HG02840 (cell line): ENCODE data around the gene PDLIM5.

Experiments
- ATAC-seq: cut with Tn5 transposase; IDR thresholded peaks from one replicate; pipeline ENCODE4 v1.9.1; 2021; ENCODE audit warnings: mild to moderate bottlenecking, moderate library complexity, moderate number of reproducible peaks; ENCODE audit not compliant: unreplicated experiment, low FRiP score

Gene PDLIM5

DNA sequence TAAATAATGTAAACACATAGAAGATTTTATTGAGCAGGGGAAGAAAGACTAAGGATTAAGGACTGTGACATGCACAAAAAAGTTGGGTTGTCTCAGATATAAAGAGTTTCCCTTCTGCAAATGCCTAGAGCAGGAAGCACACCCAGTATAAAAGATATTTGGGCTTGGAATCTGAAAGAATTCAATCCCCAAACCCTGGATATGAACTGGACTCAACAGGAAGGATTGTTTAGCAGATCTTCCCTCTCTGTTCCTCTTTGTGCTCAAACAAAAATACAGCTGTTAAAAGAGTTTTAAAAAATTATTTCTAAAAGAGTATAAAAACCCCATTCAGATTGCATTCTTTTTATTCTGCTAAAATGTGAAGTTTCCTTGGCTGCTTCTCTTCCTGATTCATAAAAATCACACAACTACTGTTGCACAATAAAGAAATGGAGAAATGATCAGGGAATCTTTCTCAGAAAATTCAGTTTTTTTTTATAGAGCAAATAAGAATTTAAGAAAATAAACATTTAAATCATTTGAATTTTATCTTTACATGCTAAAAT is 71.4 kb downstream of the PDLIM5 start:
- no peak for ATAC-seq

DNA sequence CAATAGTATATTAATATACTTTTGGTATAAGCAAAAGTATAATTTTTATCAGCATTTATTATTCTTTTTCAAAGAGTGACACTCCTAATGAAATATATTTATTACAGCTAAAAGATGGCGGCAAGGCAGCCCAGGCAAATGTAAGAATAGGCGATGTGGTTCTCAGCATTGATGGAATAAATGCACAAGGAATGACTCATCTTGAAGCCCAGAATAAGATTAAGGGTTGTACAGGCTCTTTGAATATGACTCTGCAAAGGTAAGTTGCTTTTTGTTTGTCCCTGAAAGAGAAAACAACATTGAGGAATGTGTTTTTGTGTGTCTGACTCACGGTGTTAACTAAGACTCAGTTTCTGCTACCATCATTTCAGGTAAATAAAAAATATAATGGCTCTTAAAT is 71.9 kb downstream of the PDLIM5 start:
- ATAC-seq = no peak

DNA sequence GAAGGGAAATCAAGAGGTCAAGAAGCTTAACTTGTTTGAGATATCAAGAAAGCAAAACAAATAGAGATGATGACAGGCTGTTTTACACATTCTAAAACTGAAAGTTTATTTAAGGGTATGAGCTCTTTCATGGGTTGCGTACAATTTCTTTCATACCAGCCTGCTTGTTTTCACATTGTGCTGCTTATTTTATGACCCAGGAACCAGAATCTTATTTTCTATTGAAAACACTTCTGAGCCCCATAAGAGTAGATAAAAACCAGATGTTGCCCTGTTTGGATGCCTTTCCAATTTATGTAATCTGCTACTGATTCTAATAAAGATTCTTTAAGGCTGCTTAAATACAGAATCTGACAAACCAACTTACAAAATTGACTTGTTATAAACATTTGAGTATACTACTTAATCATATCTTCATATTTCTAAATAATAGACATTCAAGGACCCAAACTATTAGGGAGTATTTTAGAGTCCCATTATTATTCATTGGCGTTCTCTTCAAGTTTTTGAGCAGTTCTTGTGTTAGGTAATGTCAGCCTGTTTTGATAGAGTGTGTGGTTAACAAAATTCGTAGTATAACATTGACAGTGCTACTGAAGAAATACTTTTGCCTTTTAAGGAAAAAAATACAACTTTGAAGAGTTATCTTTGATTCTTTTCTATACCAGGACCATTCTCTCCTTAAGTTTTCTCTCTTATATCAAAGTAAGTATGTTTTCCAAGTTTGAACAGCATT is 74.4 kb downstream of the PDLIM5 start:
- peak; percentile 59 for ATAC-seq

DNA sequence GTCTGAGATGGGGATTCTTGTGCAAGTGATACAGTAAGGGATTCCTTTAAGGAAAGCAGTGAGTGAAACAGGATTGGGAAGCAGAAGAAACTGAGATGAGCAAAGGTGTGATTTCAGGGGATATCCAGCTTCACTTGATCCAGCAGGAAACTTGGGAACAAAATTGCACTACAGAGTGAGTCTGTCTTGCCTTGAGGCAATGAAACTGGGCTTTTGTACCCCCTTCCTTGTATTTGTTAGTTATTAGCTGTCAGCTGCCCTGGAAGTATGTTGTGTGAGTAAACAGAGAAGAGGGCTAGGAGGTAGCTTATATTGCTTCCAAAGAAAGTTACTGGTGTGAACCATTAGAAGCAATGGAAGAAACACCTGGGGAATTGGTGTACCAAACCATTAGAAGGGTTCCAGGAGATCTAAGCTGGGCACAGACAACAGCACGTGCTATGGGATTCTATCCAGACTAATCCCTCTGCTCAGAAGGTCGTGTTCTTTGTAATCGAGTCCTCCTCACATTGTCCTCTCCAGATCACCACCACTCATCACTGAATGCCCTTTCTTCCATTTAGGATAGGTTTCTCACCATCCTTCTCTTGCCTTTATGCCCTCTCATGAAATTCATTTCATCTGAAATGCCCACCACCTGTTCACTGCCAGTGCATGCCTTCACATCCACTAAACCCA is 76.0 kb downstream of the PDLIM5 start:
- no peak for ATAC-seq

GRCh38 chr4:94528792-94529451 is 77.2 kb downstream of the PDLIM5 start:
- ATAC-seq = no peak

DNA sequence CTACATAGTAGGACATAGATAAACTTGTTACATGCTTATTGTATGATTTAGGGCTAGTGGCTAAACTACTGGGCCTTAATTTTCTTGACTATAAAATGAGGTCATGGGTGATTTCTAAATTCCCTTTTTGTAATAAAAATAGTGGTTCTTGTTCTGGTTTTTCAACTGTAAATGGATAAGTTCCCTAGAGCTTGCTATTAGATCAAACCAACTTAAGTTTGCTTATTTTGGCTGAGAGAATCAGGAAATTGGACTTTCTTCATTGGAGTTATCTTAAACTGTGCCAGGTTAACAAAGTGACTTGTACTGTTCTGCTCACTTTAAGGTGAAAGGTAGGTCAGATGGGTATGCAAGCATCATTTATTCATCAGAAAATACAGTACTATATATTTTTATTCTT is 78.3 kb downstream of the PDLIM5 start:
- no peak for ATAC-seq

DNA sequence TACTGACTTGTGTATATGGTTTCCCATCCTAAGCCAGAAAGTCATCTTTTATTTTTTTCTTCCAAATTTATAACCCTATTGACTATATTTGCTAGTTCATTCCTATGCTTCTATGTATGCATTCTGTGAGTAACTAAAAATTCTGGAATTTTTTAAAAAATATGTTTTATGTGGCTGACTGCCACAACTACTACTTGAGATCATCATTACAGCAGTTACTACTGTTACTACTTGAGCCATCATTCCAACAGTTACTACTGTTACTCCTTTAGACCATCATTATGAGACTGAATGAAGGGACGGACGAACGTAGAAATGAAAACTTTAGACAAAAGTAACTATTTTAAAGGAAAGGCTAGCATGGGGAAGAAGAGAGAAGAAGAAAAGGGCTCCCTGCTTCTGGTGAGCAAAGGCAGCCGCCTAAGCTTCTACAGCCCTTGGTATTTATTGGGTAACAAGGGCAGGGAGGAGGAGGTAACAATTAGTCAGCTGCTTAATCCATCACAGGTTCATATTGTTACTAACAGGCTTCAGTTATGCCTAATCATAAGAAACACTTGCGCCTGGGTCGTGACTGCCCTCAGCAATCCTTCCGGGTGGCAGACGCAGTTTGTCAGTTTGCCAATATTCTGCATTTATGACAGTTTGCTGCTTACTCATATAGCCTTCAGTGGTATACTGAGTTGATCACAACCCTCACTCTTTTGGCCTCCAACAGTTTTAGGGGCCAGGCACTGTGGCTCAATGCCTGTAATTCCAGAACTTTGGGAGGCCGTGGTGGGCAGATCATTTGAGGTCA is 80.4 kb downstream of the PDLIM5 start:
- no peak for ATAC-seq

- no peak for ATAC-seq
These were observed 81.9 kb downstream of the PDLIM5 start for GRCh38 chr4:94533405-94534223.

DNA sequence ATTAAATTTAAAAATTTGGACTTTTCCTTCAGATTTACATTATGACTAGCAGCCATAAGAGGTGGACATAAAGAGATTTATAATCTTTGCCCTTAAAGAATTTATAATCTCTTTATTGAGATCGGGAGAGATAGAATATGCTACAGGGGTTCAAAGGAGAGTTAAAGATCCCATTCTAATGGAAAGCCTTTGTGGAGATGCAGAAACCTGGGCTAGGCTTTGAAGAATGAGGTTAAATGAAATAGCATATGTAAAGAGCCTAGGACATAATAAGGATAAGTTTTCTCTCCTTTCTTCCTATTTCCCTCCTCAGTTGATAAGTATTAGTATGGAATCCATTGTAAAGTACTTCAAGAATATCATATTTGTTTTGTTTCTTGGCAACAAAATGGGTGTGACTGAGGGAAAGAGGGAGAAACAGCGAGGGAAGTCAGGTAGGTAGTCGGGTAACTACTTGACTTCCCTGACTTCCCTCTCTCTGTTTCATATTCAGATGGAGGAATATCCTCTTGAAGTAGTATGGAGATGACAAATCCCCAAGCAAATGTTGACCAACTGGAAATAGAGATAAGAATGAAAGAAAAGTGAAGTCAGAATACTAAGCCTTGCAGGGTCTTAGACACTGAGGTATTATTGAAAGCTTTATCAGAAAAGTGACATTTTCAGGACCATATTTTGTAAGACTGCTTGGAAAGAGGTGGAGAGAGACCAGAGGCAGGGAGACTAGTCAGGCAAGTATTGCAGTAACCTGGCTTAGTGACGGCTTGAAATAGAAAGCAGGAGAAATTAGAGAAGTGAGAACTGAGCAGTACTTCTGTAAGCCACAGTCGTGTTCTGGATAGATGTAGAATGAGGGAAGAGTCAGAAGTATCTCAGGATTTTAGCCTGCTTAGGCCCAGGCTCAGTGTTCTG is 82.9 kb downstream of the PDLIM5 start:
- peak; percentile 91 for ATAC-seq

DNA sequence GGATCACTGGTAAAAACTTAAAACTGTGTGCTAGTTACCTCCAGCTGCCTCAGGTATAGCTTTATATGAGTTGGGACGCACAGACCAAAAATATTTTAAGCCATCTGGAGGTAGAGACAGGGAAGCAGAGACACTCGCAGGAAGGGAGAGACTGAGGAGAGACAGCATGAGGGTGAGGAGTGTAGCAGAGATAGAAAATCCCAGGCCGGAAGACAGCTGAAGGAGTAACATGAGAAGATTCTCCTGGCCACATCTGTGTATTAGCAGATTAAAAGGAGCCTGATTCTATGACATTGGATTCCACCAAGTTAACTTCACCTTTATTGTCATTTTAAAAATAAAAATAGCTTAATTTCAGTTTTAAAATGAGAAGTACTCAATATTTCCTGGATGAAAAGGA is 84.3 kb downstream of the PDLIM5 start:
- no peak for ATAC-seq

GRCh38 chr4:94536649-94537469 is 85.1 kb downstream of the PDLIM5 start:
- ATAC-seq = no peak

DNA sequence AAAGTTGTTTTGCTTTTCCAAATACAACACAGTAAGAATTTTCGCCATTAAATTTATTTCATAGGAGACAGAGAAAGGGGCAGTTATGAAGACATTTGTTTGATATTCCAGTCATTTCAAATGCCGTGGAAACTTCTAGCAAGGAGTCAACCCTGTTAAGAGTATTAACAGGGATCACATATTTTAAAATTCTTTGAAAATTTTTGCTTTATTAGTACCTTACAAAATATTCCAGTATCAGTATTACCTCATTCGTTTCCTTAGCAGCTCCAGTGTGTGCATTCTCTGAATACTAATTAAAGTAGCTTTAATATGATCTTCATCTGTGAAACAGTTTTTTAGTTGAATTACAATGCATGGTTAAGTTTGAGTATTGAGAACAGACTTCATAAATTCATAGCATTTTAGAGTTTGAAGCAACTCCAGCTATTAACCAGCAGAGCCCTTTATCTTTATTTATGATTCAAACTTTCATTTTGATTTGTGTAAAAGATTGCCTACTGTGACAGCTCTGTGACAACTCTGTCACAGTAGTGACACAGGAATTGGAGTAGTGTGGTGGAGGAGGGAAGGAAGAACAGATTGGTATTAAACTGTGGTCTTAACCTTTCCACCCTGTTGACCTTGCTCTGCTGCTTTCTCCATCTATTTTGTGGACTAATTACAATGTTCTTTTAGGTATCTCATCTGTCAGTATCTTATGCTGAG is 86.3 kb downstream of the PDLIM5 start:
- ATAC-seq = no peak

- ATAC-seq = no peak
These were observed 88.7 kb downstream of the PDLIM5 start for GRCh38 chr4:94540476-94540875.

- no peak for ATAC-seq
These were observed 93.1 kb downstream of the PDLIM5 start for GRCh38 chr4:94544811-94545210.

GRCh38 chr4:94545296-94545695 is 93.6 kb downstream of the PDLIM5 start:
- ATAC-seq = no peak

DNA sequence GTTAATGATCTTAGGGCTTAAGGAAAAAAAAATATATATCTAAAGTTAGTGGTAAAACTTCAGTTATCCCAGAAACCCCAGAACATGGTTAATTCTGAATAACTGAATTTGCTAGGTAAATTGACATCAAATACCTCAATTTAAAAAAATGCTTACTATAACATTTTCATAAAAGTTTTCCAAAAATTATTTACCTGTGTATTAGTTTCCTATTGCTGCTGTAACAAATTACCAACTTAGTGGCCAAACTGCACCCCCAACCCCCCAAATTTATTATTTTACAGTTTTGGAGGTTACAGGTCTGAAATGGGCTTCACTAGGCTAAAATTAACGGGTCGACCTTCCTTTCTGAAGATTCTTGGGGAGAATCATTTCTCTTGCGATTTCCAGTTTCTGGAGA is 95.2 kb downstream of the PDLIM5 start:
- ATAC-seq = no peak

DNA sequence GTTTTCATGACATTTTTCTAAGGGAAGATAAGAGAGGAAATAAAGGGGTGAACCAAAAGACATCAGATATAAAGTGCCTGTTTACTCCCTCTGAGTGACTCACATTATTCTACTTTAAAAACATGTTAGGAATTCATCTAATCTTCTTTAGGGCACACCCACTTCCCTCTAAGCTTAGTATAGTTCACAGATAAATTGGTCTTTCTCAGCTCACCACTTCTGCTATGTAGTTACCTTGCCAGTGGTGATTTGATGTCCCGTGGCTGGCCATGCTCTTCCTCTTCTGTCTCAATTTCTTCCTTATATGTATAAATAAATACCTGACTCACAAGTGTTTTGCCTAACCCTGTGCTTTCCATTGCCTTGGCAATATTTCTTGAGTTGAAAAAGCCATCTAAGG is 96.8 kb downstream of the PDLIM5 start:
- ATAC-seq = no peak
